Measurements from ENCODE around the gene GTPBP3.

Gene GTPBP3

DNA sequence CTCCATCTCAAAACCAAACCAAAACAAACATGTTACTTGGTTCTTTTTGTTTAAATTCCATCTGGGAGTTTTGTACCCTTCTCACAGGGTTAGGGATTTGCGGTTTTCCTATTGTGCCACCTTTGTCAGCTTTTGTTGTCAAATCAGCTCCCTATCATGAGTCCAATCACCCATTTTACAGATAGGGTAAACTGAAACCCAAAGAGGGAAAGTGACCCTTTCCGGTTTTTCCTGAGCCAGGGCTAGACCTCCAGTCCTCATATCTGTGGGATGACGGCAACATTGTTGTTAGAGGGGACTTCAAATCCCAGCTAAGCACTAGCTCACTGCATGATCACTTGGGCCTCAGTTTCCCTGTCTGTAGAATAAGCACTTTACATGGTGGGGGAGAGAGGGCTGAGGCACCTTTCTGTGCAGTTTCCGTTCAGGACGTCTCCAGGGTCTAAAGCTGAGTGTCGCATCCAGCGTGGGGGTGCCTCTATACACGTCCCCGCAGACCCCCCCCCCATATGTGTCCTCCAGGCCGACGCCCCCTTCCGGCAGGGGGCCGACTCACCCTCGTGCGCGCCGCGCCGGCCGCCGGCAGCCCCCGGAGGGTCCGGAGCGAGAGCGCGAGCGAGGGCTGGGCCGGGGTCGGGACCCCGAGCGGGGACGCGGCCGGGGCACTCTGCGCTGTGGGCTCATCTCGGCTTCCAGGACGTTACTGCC lies 52.8 kb downstream of the GTPBP3 start:
- Histone ChIP-seq H3K9me3 (ENCODE audit: severe bottlenecking) (peaks cover 12% of the 10 kb centered on the region), H3K4me3 (ENCODE audit: low read depth, low read length) (peak overlapping the region; percentile 69), H3K27me3 (ENCODE audit: insufficient read depth, low read depth, severe bottlenecking) (peaks cover 8% of the 10 kb centered on the region), H3K36me3 (no peaks in the 10 kb centered on the region), H3K27ac (no peak overlapping the region)
- peak; percentile 23 for DNase-seq
- TF ChIP-seq, protein P1, sequence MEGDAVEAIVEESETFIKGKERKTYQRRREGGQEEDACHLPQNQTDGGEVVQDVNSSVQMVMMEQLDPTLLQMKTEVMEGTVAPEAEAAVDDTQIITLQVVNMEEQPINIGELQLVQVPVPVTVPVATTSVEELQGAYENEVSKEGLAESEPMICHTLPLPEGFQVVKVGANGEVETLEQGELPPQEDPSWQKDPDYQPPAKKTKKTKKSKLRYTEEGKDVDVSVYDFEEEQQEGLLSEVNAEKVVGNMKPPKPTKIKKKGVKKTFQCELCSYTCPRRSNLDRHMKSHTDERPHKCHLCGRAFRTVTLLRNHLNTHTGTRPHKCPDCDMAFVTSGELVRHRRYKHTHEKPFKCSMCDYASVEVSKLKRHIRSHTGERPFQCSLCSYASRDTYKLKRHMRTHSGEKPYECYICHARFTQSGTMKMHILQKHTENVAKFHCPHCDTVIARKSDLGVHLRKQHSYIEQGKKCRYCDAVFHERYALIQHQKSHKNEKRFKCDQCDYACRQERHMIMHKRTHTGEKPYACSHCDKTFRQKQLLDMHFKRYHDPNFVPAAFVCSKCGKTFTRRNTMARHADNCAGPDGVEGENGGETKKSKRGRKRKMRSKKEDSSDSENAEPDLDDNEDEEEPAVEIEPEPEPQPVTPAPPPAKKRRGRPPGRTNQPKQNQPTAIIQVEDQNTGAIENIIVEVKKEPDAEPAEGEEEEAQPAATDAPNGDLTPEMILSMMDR (IDR thresholded peaks at IDR 0.05; ENCODE audit: low read depth, low read length): peak; percentile 32

DNA sequence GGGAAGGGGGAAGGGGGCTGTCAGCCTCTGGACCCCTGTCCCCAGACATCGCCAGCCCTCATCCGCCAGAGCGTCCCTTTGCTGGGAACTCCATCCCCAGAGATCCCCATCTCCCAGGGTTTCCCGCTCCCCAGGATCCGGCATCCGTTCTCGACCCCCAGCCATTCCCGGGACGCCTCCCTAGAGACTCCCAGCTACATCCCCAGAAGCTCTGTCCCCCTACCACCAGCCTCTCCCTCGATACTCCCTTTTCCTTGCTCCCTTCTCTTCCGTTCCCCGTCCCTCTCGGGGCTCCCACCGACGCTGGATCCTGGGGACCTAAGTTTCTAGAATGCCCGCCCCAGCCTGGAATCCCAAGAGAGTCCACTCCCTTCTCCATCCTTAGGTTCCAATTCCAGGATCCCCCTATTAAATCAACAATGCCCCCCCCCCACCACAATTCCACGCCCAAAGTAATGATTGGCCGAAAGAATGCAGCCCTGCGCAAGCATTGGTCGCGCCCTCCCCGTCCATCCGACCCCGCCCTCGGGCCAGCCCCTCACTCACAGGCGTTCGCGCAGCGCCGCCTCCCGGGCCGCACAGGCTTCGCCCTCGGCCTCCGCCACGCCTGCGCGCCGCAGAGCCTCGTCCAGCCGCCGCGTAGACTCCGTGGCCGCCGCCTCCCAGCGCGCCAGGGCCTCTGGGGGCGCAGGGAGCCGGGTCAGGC lies 53.5 kb downstream of the GTPBP3 start:
- Histone ChIP-seq H3K27ac (no peak overlapping the region), H3K9me3 (ENCODE audit: severe bottlenecking) (peaks cover 12% of the 10 kb centered on the region), H3K27me3 (ENCODE audit: insufficient read depth, low read depth, severe bottlenecking) (peaks cover 8% of the 10 kb centered on the region), H3K36me3 (no peaks in the 10 kb centered on the region), H3K4me3 (ENCODE audit: low read depth, low read length) (peak overlapping the region; percentile 85)
- TF ChIP-seq, protein P1 (IDR thresholded peaks at IDR 0.05; ENCODE audit: low read depth, low read length): peak; percentile 90
- DNase-seq: peak; percentile 96

DNA sequence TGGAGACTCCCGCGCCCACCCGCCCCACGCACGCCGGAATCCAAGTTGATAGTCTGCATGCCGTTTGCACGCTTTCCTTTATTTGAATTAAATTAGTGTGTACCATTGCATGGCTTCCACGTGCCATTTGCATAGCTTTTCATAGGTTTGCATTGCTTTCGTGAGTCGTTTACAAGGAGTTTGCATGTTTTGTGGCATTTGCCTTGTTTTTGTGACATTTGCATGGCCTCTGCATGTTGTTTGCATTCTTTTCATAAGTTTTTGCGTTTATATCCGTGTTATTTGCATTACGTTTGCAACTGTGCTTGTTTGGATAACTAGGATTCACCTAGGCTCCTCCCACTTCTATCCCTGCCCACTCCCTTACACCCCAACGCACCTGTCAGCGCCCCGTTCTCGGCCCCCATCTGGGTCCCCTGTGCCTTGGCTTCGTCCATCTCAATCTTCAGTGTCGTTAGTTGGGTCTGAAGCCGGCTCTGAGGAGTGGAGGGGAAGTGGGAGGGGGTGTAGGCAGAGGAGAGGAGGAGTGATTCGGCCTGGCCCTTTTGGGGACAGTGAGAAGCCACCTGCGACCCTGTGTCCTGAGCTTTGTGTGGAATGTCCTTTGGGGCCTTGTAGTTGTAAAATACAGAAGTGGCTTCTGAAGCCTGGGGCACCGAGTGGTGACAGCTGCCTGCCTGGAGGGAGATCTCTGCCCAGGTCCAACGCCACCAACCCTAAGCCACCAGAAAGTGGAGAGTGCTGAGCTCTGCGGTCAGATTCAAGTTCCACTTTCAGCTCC lies 54.2 kb downstream of the GTPBP3 start:
- H3K36me3 ChIP-seq: no peaks in the 10 kb centered on the region
- H3K27me3 ChIP-seq (ENCODE audit: insufficient read depth, low read depth, severe bottlenecking): peaks cover 8% of the 10 kb centered on the region
- DNase-seq: no peak
- TF ChIP-seq, protein P1 (IDR thresholded peaks at IDR 0.05; ENCODE audit: low read depth, low read length): no peak
- no peak overlapping the region for H3K27ac ChIP-seq
- H3K9me3 ChIP-seq (ENCODE audit: severe bottlenecking): peaks cover 12% of the 10 kb centered on the region
- H3K4me3 ChIP-seq (ENCODE audit: low read depth, low read length): peak overlapping the region; percentile 85

Data from WERI-Rb-1 (cell line).